Esophagus squamous epithelium (tissue), 5 donors: ENCODE measurements around the gene TMTC1. TPM values are rescaled to one million over a fixed set of nuclear protein-coding genes. Genes with fewer than 3 reads are reported as not detected.

ENCODE experiments used
- DNase-seq: peaks from one replicate; lab custom pipeline; 2025; lab: John Stamatoyannopoulos, UW
- H3K27ac ChIP-seq, 4 donors: fragments of 200-600 bp; sonication (generic); one replicate each; pipeline ENCODE4 v1.5.1; 2016 to 2019; ENCODE audit warnings: mild to moderate bottlenecking in 1 of 4
- H3K27me3 ChIP-seq, 4 donors: fragments of 200-600 bp; sonication (generic); 1 replicate in 3 of 4; 2 replicates in 1 of 4; pipeline versions ENCODE4 v1.5.1 to v1.6.0; 2017 to 2021; ENCODE audit warnings: antibody characterized with exemption in 1 of 4
- H3K36me3 ChIP-seq, 3 donors: fragments of 200-600 bp; sonication (generic); one replicate each; pipeline ENCODE4 v1.5.1; 2016 to 2019
- H3K4me1 ChIP-seq, 3 donors: fragments of 200-600 bp; sonication (generic); one replicate each; pipeline ENCODE4 v1.5.1; 2017 to 2019
- H3K4me3 ChIP-seq, 4 donors: fragments of 200-600 bp; sonication (generic); 1 replicate in 3 of 4; 2 replicates in 1 of 4; pipeline ENCODE4 v1.5.1; 2016 to 2019; ENCODE audit warnings: mild to moderate bottlenecking in 2 of 4, moderate library complexity in 1 of 4
- H3K9me3 ChIP-seq, 3 donors: fragments of 200-600 bp; sonication (generic); one replicate each; pipeline ENCODE4 v1.5.1; 2016 to 2019
- POLR2A ChIP-seq, 4 donors: fragments of 450-650 bp; IDR thresholded peaks; one replicate each; pipeline ENCODE4 v1.6.1; 2017; ENCODE audit warnings: antibody characterized with exemption in 4 of 4, mild to moderate bottlenecking in 4 of 4, moderate library complexity in 3 of 4
- WGBS, 2 donors: methylation state at CpG; one replicate each; pipeline ENCODE4 v1.1.5; 2018; 5-methylcytosine and 5-hydroxymethylcytosine counted together
- intact Hi-C: fragments of 100-400 bp; cut with DNase I; formaldehyde crosslinking; loops from one replicate; pipeline ENCODE4 v1.15.0; 2022
- total RNA-seq, 4 donors: library from RNA; depleted of rRNA; stranded (reverse); fragments of >200 nt; gene quantifications; one replicate each; pipeline ENCODE4 v1.1.0, GENCODE V29; 2016
- TF ChIP-seq, protein P1 (sequence below), 6 experiments: fragments of 450-650 bp in 4 of 6; fragments of 200-600 bp in 2 of 6; sonication (generic) in 2 of 6; IDR thresholded peaks; one replicate each; pipeline ENCODE4 v1.5.1; 2016 to 2019; ENCODE audit warnings: antibody characterized with exemption in 6 of 6, mild to moderate bottlenecking in 4 of 6, moderate library complexity in 4 of 6
- donor health status: DM: yes; HTN: yes; CAD: no.

Gene TMTC1
- total RNA-seq, 4 donors from 2014 or later = 2.5 to 31.9 (median 14.7) TPM

GRCh38 chr12:29672580-29672979 is 111.2 kb downstream of the TMTC1 start:
- Histone ChIP-seq H3K4me1 (peaks cover 0 to 21% (median 0%) of the 10 kb centered on the region in 3 donors), H3K4me3 (no peak overlapping the region), H3K27me3 (no peaks in the 10 kb centered on the region), H3K9me3 (no peaks in the 10 kb centered on the region), H3K36me3 (no peaks in the 10 kb centered on the region), H3K27ac (no peak overlapping the region)
- intact Hi-C loops = no loop called here
- TF ChIP-seq, protein P1, sequence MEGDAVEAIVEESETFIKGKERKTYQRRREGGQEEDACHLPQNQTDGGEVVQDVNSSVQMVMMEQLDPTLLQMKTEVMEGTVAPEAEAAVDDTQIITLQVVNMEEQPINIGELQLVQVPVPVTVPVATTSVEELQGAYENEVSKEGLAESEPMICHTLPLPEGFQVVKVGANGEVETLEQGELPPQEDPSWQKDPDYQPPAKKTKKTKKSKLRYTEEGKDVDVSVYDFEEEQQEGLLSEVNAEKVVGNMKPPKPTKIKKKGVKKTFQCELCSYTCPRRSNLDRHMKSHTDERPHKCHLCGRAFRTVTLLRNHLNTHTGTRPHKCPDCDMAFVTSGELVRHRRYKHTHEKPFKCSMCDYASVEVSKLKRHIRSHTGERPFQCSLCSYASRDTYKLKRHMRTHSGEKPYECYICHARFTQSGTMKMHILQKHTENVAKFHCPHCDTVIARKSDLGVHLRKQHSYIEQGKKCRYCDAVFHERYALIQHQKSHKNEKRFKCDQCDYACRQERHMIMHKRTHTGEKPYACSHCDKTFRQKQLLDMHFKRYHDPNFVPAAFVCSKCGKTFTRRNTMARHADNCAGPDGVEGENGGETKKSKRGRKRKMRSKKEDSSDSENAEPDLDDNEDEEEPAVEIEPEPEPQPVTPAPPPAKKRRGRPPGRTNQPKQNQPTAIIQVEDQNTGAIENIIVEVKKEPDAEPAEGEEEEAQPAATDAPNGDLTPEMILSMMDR (IDR thresholded peaks at IDR 0.05) = no peak
- TF ChIP-seq POLR2A (IDR thresholded peaks at IDR 0.05) = no peak
- no peak for DNase-seq
- 77 to 87% methylated on average over 4 of the region's 4 CpGs for WGBS, 2 donors

- no peaks in the 10 kb centered on the region for H3K36me3 ChIP-seq
- intact Hi-C loops = no loop called here
- no peak for DNase-seq
- H3K27me3 ChIP-seq = no peaks in the 10 kb centered on the region
- no peak for TF ChIP-seq POLR2A (IDR thresholded peaks at IDR 0.05)
- TF ChIP-seq, protein P1 (IDR thresholded peaks at IDR 0.05) = no peak
- H3K4me3 ChIP-seq = no peak overlapping the region
- H3K27ac ChIP-seq = no peak overlapping the region
- 90 to 91% methylated on average over 2 of the region's 2 CpGs for WGBS, 2 donors
- no peaks in the 10 kb centered on the region for H3K9me3 ChIP-seq
- peaks cover 0 to 21% (median 0%) of the 10 kb centered on the region in 3 donors for H3K4me1 ChIP-seq
Observed at GRCh38 chr12:29671742-29672141, 112.0 kb downstream of the TMTC1 start.

DNA sequence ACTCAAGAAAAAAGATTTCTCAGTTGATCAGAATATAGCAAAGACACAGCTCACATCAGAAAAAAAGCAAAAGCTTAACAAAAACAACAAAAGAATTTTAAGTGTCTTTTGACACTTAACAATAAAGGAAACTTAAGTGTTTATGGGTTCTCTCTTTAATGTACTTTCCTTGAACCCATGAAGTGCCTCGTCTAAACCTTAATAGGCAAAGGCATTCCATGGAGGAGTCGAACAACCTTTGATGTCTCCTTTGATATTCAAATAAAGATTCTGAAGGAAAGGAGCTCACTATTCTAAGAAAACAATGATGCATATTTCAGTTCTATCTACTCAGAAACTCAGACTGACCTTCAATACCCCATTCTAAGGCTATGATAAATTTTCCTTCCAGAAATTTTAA is 116.7 kb downstream of the TMTC1 start:
- peaks cover 0 to 4% (median 0%) of the 10 kb centered on the region in 3 donors for H3K4me1 ChIP-seq
- no peak for DNase-seq
- H3K27ac ChIP-seq = no peak overlapping the region
- H3K9me3 ChIP-seq = no peaks in the 10 kb centered on the region
- intact Hi-C loops = no loop called here
- WGBS, 2 donors = 74 to 81% methylated on average over 2 of the region's 2 CpGs
- no peaks in the 10 kb centered on the region for H3K36me3 ChIP-seq
- H3K27me3 ChIP-seq = no peaks in the 10 kb centered on the region
- no peak overlapping the region for H3K4me3 ChIP-seq
- TF ChIP-seq, protein P1 (IDR thresholded peaks at IDR 0.05) = no peak
- no peak for TF ChIP-seq POLR2A (IDR thresholded peaks at IDR 0.05)

GRCh38 chr12:29665107-29665506 is 118.6 kb downstream of the TMTC1 start:
- intact Hi-C loops = no loop called here
- no peaks in the 10 kb centered on the region for H3K9me3 ChIP-seq
- TF ChIP-seq POLR2A (IDR thresholded peaks at IDR 0.05) = no peak
- TF ChIP-seq, protein P1 (IDR thresholded peaks at IDR 0.05) = no peak
- 62 to 81% methylated on average over 5 of the region's 5 CpGs for WGBS, 2 donors
- no peak overlapping the region for H3K4me3 ChIP-seq
- peaks cover 0 to 4% (median 0%) of the 10 kb centered on the region in 3 donors for H3K4me1 ChIP-seq
- H3K27me3 ChIP-seq = no peaks in the 10 kb centered on the region
- DNase-seq = no peak
- no peaks in the 10 kb centered on the region for H3K36me3 ChIP-seq
- H3K27ac ChIP-seq = no peak overlapping the region

DNA sequence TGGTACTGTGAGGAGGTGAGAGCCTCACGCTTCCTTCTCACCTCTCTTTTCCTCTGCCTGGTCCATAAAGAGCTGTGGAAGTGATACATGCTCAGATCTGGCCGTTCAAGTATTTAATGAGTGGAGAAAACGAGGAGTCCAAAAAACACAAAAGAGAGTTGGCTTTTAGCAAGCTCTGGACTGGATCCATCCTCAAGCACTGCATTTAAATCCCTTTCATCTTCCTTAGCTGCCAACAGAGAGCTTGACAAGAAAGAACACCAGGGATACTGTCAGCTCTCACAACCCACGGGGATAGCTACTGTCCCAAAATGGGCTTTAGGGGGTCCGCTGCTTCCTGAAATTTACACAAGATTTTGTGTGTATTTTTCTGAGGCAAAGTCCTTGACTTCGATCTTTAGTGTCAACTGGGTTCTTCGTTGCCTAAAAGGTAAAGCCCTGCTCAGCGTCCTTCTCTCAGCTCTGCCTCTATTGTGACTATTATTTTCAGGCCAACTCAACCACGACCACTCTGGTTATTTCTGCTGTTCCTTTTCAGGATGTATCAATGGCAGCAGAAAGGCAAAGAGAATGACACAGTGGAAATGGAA is 120.9 kb downstream of the TMTC1 start:
- WGBS, 2 donors = 58 to 67% methylated on average over 9 of the region's 9 CpGs
- TF ChIP-seq, protein P1 (IDR thresholded peaks at IDR 0.05) = no peak
- no peak for TF ChIP-seq POLR2A (IDR thresholded peaks at IDR 0.05)
- Histone ChIP-seq H3K9me3 (no peaks in the 10 kb centered on the region), H3K36me3 (no peaks in the 10 kb centered on the region), H3K27ac (no peak overlapping the region), H3K4me1 (peaks cover 0 to 4% (median 0%) of the 10 kb centered on the region in 3 donors), H3K4me3 (no peak overlapping the region), H3K27me3 (no peaks in the 10 kb centered on the region)
- DNase-seq = no peak
- intact Hi-C loops = no loop called here
